Measurements from ENCODE around the gene ZCCHC7. TPM values are rescaled to one million over a fixed set of nuclear protein-coding genes. Genes with fewer than 3 reads are reported as not detected.

ZCCHC7 gene
- total RNA-seq, 1 donor from 2014 or later: 20.4 TPM

DNA sequence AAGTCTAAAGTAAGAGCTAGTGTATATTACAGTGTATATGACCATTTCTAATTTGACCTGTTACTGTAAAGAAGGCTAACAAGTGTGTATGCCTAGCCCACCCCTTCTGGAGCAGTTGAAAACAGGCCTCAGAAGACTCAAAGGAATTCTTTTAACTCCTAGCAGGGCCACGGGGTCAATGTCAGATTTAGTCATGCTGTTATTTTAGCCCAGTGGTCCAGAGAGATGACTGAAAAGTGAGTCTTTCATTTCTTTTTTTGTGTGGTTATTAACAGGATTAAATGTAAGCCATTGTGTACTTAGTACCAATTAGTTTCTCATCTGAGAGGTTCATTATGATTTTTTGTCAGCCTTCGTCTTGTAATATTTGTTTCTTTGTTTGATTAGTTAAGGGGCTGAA, 24.4 kb downstream of the ZCCHC7 start:
- intact Hi-C loops (cut with DNase I): no loop called here
- TF ChIP-seq, protein P1, sequence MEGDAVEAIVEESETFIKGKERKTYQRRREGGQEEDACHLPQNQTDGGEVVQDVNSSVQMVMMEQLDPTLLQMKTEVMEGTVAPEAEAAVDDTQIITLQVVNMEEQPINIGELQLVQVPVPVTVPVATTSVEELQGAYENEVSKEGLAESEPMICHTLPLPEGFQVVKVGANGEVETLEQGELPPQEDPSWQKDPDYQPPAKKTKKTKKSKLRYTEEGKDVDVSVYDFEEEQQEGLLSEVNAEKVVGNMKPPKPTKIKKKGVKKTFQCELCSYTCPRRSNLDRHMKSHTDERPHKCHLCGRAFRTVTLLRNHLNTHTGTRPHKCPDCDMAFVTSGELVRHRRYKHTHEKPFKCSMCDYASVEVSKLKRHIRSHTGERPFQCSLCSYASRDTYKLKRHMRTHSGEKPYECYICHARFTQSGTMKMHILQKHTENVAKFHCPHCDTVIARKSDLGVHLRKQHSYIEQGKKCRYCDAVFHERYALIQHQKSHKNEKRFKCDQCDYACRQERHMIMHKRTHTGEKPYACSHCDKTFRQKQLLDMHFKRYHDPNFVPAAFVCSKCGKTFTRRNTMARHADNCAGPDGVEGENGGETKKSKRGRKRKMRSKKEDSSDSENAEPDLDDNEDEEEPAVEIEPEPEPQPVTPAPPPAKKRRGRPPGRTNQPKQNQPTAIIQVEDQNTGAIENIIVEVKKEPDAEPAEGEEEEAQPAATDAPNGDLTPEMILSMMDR (IDR thresholded peaks at IDR 0.05): no peak
- no peaks in the 10 kb centered on the region for H3K27me3 ChIP-seq (ENCODE audit: low read depth)
- peaks cover 9% of the 10 kb centered on the region for H3K4me1 ChIP-seq
- H3K9me3 ChIP-seq: no peaks in the 10 kb centered on the region
- no peak overlapping the region for H3K27ac ChIP-seq
- DNase-seq: no peak
- H3K36me3 ChIP-seq: peaks cover under 1% of the 10 kb centered on the region
- H3K4me3 ChIP-seq: no peak overlapping the region
- ATAC-seq: no peak

DNA sequence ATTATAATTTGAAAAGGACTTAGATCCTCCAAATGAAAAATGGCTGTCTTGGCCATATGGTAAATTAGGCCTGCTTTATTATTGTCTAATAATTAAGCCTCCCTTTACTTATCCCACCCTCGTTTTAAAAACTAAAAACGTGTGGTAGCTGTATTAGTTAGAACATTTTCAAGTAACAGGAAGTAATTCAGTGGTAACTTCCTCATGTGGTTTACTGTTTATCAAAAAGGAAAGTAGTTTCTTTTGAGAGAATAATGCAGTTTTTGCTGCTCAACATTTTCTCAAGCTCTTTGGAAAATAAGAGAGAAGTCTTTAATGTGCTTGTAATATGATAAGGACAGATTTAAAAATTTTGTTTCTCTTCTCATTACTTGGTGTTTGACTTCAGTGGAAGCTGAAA, 26.0 kb downstream of the ZCCHC7 start:
- DNase-seq (no peak), ATAC-seq (no peak)
- Histone ChIP-seq H3K4me1 (peaks cover 9% of the 10 kb centered on the region), H3K9me3 (no peaks in the 10 kb centered on the region), H3K27ac (no peak overlapping the region), H3K36me3 (peaks cover 4% of the 10 kb centered on the region), H3K4me3 (no peak overlapping the region), H3K27me3 (ENCODE audit: low read depth) (no peaks in the 10 kb centered on the region)
- TF ChIP-seq, protein P1 (IDR thresholded peaks at IDR 0.05): no peak
- intact Hi-C loops (cut with DNase I): no loop called here

DNA sequence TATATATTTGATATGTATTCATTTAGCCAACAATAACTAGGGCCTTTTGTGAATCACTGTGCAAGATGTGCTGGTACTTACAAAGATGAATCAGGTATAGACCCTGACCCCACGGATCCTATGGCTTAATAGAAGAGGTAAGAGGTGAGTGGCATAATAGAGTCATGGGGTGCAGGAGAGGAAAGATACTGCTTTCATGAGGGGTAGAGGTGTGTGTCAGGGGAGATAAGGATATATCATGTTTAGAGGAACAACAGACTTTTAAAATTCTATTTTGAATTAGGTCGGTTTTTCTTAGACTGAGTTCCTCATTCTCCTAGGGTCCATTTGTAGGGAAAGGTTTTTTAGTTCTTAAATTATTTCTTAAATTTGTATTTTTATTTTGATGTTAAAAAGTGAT, 27.8 kb downstream of the ZCCHC7 start:
- no peaks in the 10 kb centered on the region for H3K27me3 ChIP-seq (ENCODE audit: low read depth)
- H3K9me3 ChIP-seq: no peaks in the 10 kb centered on the region
- no peak overlapping the region for H3K27ac ChIP-seq
- peaks cover 9% of the 10 kb centered on the region for H3K4me1 ChIP-seq
- DNase-seq: no peak
- intact Hi-C loops (cut with DNase I): no loop called here
- no peak overlapping the region for H3K4me3 ChIP-seq
- TF ChIP-seq, protein P1 (IDR thresholded peaks at IDR 0.05): no peak
- no peak for ATAC-seq
- H3K36me3 ChIP-seq: peaks cover 6% of the 10 kb centered on the region

DNA sequence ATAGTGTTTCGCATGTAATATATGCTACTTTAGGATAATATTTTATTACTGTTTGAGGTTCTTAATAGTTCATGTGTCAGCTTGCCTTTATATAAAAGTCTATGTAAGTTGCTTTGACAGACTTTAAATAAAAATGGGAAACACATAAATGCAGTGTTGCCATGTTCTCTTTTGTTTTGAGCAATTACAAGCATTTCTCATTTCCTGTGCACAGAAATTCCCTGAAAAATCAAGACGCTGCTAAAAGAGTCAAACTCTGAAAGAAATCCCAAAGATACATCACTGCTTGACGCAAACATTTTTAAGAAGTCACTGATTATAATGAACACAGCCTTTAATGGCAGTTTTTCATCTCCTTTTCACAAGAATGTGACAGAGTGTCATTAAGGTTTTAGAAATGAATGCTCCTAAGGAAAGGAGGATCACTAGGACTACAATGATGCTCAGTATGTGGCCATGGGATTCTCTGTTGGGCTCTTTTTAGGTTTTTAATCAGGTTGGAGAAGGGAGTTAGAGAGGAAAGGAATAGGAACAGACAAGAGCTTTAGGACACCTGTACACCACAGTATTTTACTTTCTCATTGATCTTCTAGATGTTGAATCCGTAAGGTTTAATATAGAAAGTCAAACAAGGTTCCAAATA, 29.4 kb downstream of the ZCCHC7 start:
- Histone ChIP-seq H3K9me3 (no peaks in the 10 kb centered on the region), H3K27ac (no peak overlapping the region), H3K4me3 (no peak overlapping the region), H3K27me3 (ENCODE audit: low read depth) (no peaks in the 10 kb centered on the region), H3K4me1 (peaks cover 9% of the 10 kb centered on the region), H3K36me3 (peaks cover 15% of the 10 kb centered on the region)
- TF ChIP-seq, protein P1 (IDR thresholded peaks at IDR 0.05): no peak
- DNase-seq (no peak), ATAC-seq (no peak)
- intact Hi-C loops (cut with DNase I): no loop called here

DNA sequence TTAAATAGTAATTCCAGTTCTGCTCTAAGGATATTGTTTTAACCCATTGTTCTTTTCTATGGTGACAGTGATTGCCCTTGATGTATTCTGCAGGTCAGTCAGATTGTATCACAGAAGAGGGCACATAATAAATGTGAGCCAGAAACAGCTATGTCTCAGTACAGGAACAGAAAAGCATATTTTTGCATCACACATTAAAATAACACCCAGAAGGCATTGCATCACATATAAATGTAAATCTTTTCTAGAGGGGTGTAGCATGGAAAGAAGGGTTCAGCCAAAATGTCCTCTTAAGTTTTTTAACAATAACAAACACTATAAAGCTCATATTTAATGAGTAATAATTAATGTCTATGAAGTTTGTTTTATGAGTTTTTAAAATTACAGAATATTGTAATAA, 30.0 kb downstream of the ZCCHC7 start:
- H3K27me3 ChIP-seq (ENCODE audit: low read depth): no peaks in the 10 kb centered on the region
- peaks cover 15% of the 10 kb centered on the region for H3K36me3 ChIP-seq
- no peaks in the 10 kb centered on the region for H3K9me3 ChIP-seq
- H3K27ac ChIP-seq: no peak overlapping the region
- no peak overlapping the region for H3K4me3 ChIP-seq
- ATAC-seq (no peak), DNase-seq (no peak)
- peaks cover 6% of the 10 kb centered on the region for H3K4me1 ChIP-seq
- intact Hi-C loops (cut with DNase I): no loop called here
- TF ChIP-seq, protein P1 (IDR thresholded peaks at IDR 0.05): no peak

Data from lower lobe of right lung (tissue), 2 donors.